GM12878 (cell line): ENCODE data around the gene THSD8. TPM values are rescaled to one million over a fixed set of nuclear protein-coding genes. Genes with fewer than 3 reads are reported as not detected.

Experiments
- CEBPB ChIP-seq, 2 experiments: fragments of 150-350 bp in 1 of 2; IDR thresholded peaks; 2 replicates each; pipeline ENCODE4 v1.6.1; 2012 to 2014; ENCODE audit warnings: low read depth in 2 of 2, low read length in 2 of 2, borderline replicate concordance in 1 of 2, inconsistent platforms in 1 of 2
- ETV6 ChIP-seq, 2 experiments: fragments of 450-650 bp in 1 of 2; IDR thresholded peaks in 1 of 2; conservative IDR thresholded peaks in 1 of 2; 2 replicates each; pipeline ENCODE4 v1.6.1; 2014; ENCODE audit warnings: antibody characterized with exemption in 1 of 2, borderline replicate concordance in 1 of 2, low read depth in 1 of 2, mild to moderate bottlenecking in 1 of 2, moderate library complexity in 1 of 2
- KDM1A ChIP-seq: fragments of 200-600 bp; sonication (generic); IDR thresholded peaks from 2 replicates; pipeline ENCODE4 v1.6.1; 2016; ENCODE audit warnings: borderline replicate concordance
- LARP7 ChIP-seq: fragments of 450-650 bp; IDR thresholded peaks from 2 replicates; pipeline ENCODE4 v1.6.1; 2017; ENCODE audit warnings: mild to moderate bottlenecking
- NFIC ChIP-seq: IDR thresholded peaks from 2 replicates; pipeline ENCODE4 v1.6.1; 2012; ENCODE audit warnings: low read depth, mild to moderate bottlenecking, inconsistent platforms, low read length, moderate library complexity
- NFYA ChIP-seq: IDR thresholded peaks from 2 replicates; pipeline ENCODE4 v1.6.1; 2011; ENCODE audit warnings: low read depth, mild to moderate bottlenecking, low read length, improper control_type of control experiment, borderline replicate concordance
- RFX5 ChIP-seq: IDR thresholded peaks from 2 replicates; pipeline ENCODE4 v1.6.1; 2011; ENCODE audit warnings: low read depth, low read length, improper control_type of control experiment
- SREBF2 ChIP-seq: IDR thresholded peaks from 2 replicates; pipeline ENCODE4 v1.6.1; 2012; ENCODE audit warnings: mild to moderate bottlenecking, low read length
- STAT3 ChIP-seq: IDR thresholded peaks from 2 replicates; pipeline ENCODE4 v1.6.1; 2011; ENCODE audit warnings: low read depth, low read length, improper control_type of control experiment
- YY1 ChIP-seq: IDR thresholded peaks from 2 replicates; pipeline ENCODE4 v1.6.1; 2011; ENCODE audit warnings: low read depth, mild to moderate bottlenecking, low read length
- polyA plus RNA-seq, 11 experiments: library from polyadenylated mRNA; depleted of rRNA in 4 of 11; unstranded in 6 of 11; stranded (reverse) in 5 of 11; fragments of >200 nt; fragmentation: Nextera tagmentation in 4 of 11; fragmentation: Illumina TruSeq in 1 of 11; extraction: Ambion mirVana in 4 of 11; extraction: Trizol in 1 of 11; gene quantifications; 1 replicate in 1 of 11; 2 replicates in 10 of 11; pipeline versions ENCODE4 v1.2.1 to v1.2.3, GENCODE V29; 2011 to 2016; ENCODE audit warnings: inconsistent platforms in 2 of 11, missing spikeins in 2 of 11, low read depth in 1 of 11
- total RNA-seq, 4 experiments: library from RNA; depleted of rRNA in 3 of 4; stranded (reverse); fragments of >200 nt in 3 of 4; fragmentation: Illumina TruSeq in 1 of 4; extraction: Trizol in 1 of 4; gene quantifications; 2 replicates each; pipeline versions ENCODE4 v1.2.1 to v1.2.3, GENCODE V29; 2013 to 2021
- TF ChIP-seq, protein P1 (sequence below): IDR thresholded peaks from 2 replicates; pipeline ENCODE4 v1.6.1; 2011; ENCODE audit warnings: mild to moderate bottlenecking, low read depth, low read length, moderate library complexity; ENCODE audit not compliant: insufficient replicate concordance
- TF ChIP-seq, protein P2 (sequence below): IDR thresholded peaks from 2 replicates; pipeline ENCODE4 v1.6.1; 2012; ENCODE audit warnings: low read depth, low read length, improper control_type of control experiment

Gene THSD8
- total and polyA plus RNA-seq, 10 of the 15 experiments (the other 5 are each of a cell fraction or from before 2014, with no cell fraction given), result 0.24 to 32.3 (median 21.3) TPM; not detected in 2

DNA sequence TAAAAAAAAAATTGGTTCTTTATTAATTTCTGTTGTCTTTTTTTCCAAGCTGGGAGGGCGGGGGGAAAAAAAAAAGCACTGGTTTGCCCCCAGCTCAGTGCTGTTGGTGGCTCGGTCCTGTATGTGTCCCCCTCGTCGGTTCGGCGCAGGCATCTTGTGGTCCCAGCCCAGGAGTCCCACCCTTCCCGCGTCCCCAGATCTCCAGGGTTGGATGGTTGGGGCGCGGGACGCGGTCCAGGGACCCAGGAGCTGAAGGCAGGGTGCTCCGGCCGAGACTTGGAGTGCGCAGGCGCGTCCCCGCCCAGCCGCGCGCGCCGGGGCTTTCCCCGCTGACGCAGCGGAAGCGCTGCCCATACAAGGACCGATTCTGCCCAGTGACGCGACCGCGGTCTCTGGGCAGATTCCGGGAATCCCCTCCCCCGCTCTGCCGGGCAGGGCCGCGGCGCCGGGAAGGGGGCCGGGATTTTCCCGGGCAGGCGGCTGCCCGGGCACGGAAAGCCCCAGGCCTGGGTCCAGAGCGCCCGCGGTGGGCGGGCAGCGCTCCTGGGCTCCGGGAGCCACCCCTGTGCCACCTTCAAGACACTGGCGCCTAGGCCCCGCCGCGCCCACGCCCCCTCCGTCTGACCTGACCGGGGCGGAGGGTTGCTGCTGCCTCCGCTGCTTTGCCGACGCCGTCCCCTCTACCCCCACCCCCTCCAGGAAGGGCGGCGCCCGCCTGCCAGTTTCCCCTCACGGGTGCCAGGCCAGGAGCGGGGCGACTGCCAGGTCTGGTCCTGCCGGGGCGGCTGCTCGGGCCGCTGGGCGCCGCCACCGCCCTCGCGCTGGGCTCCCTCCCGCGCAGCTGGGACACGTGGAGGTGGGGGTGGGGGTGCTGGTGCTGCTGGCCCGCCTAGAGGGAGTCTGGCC is 8.3 kb upstream of the THSD8 start (continued):
- TF ChIP-seq NFYA (no peak), SREBF2 (no peak), NFIC (no peak), RFX5 (peak; percentile 93), CEBPB (IDR thresholded peaks at IDR 0.05; ENCODE audit: borderline replicate concordance in 1 of 2, low read depth in 2 of 2, low read length in 2 of 2) (no peak), STAT3 (peak; percentile 70; the same call in 1 of the 2 replicates), ETV6 (conservative IDR thresholded peaks at IDR 0.05 in 1 of 2, IDR thresholded peaks at IDR 0.05 in 1 of 2; ENCODE audit: borderline replicate concordance in 1 of 2, low read depth in 1 of 2) (no peak), KDM1A (no peak), YY1 (0 out of 2 replicates have a peak, but pooled peaks have one; percentile 25), LARP7 (peak; percentile 87)
- TF ChIP-seq, protein P1, sequence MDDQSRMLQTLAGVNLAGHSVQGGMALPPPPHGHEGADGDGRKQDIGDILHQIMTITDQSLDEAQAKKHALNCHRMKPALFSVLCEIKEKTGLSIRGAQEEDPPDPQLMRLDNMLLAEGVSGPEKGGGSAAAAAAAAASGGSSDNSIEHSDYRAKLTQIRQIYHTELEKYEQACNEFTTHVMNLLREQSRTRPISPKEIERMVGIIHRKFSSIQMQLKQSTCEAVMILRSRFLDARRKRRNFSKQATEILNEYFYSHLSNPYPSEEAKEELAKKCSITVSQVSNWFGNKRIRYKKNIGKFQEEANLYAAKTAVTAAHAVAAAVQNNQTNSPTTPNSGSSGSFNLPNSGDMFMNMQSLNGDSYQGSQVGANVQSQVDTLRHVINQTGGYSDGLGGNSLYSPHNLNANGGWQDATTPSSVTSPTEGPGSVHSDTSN, result peak; percentile 24
- TF ChIP-seq, protein P2, sequence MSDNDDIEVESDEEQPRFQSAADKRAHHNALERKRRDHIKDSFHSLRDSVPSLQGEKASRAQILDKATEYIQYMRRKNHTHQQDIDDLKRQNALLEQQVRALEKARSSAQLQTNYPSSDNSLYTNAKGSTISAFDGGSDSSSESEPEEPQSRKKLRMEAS, result peak; percentile 93
